Right atrium auricular region (tissue), 2 donors: ENCODE results near the gene PTGDR2. TPM values are rescaled to one million over a fixed set of nuclear protein-coding genes. Genes with fewer than 3 reads are reported as not detected.
"Not testable (repeated sequence)": the region's sequence is repeated elsewhere in the genome, so short reads cannot be mapped to it uniquely, and the experiment has no call there.

ENCODE experiments used
- DNase-seq: peaks from one replicate; pipeline ENCODE4 v3.0.0-alpha.2; 2019; ENCODE audit warnings: low spot score
- H3K27ac ChIP-seq, 2 donors: fragments of 200-600 bp; sonication (generic); 1 replicate in 1 of 2; 2 replicates in 1 of 2; pipeline ENCODE4 v1.5.1; 2016 to 2019
- H3K27me3 ChIP-seq, 2 donors: fragments of 200-600 bp; sonication (generic); one replicate each; pipeline versions ENCODE4 v1.5.1 to v1.6.0; 2017 to 2019
- H3K36me3 ChIP-seq: fragments of 200-600 bp; sonication (generic); one replicate; pipeline ENCODE4 v1.5.1; 2016
- H3K4me1 ChIP-seq, 2 donors: fragments of 200-600 bp; sonication (generic); one replicate each; pipeline versions ENCODE4 v1.5.1 to v1.6.0; 2017 to 2019
- H3K4me3 ChIP-seq, 2 donors: fragments of 200-600 bp; sonication (generic); 1 replicate in 1 of 2; 2 replicates in 1 of 2; pipeline ENCODE4 v1.5.1; 2017 to 2019; ENCODE audit warnings: mild to moderate bottlenecking in 1 of 2, moderate library complexity in 1 of 2
- H3K9me3 ChIP-seq, 2 donors: fragments of 200-600 bp; sonication (generic); one replicate each; pipeline ENCODE4 v1.5.1; 2019
- CTCF ChIP-seq, 2 donors: fragments of 200-600 bp; sonication (generic); IDR thresholded peaks; one replicate each; pipeline ENCODE4 v1.5.1; 2019; ENCODE audit warnings: antibody characterized with exemption in 2 of 2
- total RNA-seq, 2 donors: library from RNA; depleted of rRNA; stranded (reverse); fragments of >200 nt; gene quantifications; one replicate each; pipeline ENCODE4 v1.1.0, GENCODE V29; 2016

The PTGDR2 gene
- total RNA-seq, 2 donors from 2014 or later, result 1.3 TPM; not detected in 1

DNA sequence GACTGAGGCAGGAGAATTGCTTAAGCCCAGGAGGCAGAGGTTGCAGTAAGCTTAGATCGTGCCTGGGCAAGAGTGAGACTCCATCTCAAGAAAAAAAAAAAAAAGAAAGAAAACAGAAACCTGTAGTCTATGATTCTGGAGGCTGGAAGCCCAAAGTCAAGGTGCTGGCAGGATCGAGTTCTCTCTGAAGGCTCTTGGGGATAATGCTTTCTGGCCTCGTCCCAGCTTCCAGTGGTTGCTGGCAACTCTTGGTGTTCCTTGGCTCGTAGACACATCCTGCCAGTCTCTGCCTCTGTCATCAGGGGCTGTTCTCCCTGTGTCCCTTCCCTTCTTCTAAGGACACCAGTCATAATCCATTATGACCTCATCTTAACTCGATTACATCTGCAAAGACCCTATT lies 30.6 kb downstream of the PTGDR2 start:
- TF ChIP-seq CTCF (IDR thresholded peaks at IDR 0.05), result no peak
- H3K4me1 ChIP-seq, result no peaks in the 10 kb centered on the region
- no peaks in the 10 kb centered on the region for H3K27me3 ChIP-seq
- H3K27ac ChIP-seq, result no peak overlapping the region
- H3K4me3 ChIP-seq, result no peak overlapping the region
- DNase-seq, result no peak
- no peaks in the 10 kb centered on the region for H3K9me3 ChIP-seq
- no peaks in the 10 kb centered on the region for H3K36me3 ChIP-seq

DNA sequence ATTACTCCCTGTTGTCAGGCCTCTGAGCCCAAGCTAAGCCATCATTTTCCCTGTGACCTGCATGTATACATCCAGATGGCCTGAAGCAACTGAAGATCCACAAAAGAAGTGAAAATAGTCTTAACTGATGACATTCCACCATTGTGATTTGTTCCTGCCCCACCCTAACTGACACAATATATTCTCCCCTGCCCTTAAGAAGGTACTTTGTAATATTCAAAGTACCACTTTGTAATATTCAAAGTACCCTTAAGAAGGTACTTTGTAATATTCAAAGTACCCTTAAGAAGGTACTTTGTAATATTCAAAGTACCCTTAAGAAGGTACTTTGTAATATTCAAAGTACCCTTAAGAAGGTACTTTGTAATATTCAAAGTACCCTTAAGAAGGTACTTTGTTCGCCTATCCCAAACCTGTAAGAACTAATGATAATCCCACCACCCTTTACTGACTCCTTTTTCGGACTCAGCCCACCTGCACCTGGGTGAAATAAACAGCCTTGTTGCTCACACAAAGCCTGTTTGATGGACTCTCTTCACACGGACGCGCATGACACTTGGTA lies 31.9 kb downstream of the PTGDR2 start:
- not testable (repeated sequence) for H3K9me3 ChIP-seq, H3K27me3 ChIP-seq, H3K36me3 ChIP-seq, H3K4me3 ChIP-seq, H3K27ac ChIP-seq, DNase-seq, H3K4me1 ChIP-seq

DNA sequence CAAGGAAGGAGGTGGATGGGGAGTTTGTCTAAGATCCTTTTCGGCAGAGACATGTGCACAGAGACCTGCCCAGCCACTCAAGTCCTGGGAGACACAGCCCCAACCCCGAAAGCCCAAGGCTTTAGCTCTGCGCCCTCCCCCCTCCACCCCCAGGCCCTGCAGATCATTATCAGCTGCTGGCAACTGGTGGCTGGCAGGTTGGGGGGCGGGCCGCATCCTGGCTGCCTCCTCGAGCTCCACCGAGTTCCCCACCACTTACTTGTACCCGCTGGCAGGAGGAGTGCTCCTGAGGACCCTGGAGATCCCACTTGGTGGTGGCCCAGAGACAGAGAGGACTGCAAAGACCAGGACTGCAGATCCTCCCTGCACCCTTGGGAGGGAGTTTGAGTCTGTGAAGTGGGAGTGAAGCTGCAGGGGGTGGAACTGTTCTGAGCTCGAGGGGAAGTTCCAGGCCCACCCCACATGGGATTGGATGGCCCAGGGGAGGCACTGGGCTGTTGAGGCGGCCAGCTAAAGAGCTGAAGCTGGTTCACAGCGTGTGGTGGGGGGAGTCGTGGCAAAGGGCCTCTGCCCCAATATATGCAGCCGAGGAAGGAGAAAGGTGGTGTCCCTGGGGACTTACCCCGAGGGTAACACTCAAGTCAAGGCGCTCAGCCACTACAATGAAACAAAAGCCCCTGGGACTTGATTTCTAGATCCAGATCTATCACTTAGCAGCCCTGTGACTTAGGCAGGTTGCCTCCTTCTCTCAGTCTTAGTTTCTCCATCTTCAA lies 33.7 kb downstream of the PTGDR2 start:
- TF ChIP-seq CTCF (IDR thresholded peaks at IDR 0.05), result no peak
- H3K9me3 ChIP-seq, result peaks cover 0 to 4% of the 10 kb centered on the region in 2 donors
- H3K4me3 ChIP-seq, result no peak overlapping the region
- no peaks in the 10 kb centered on the region for H3K36me3 ChIP-seq
- no peak overlapping the region for H3K27ac ChIP-seq
- H3K27me3 ChIP-seq, result no peaks in the 10 kb centered on the region
- no peak for DNase-seq
- no peaks in the 10 kb centered on the region for H3K4me1 ChIP-seq

GRCh38 chr11:60818057-60818456 lies 37.7 kb downstream of the PTGDR2 start:
- H3K27ac ChIP-seq, result no peak overlapping the region
- no peak for DNase-seq
- no peaks in the 10 kb centered on the region for H3K4me1 ChIP-seq
- H3K27me3 ChIP-seq, result no peaks in the 10 kb centered on the region
- TF ChIP-seq CTCF (IDR thresholded peaks at IDR 0.05), result no peak
- no peaks in the 10 kb centered on the region for H3K36me3 ChIP-seq
- H3K9me3 ChIP-seq, result peaks cover 0 to 13% of the 10 kb centered on the region in 2 donors
- no peak overlapping the region for H3K4me3 ChIP-seq

GRCh38 chr11:60816590-60817157 lies 39.1 kb downstream of the PTGDR2 start:
- no peaks in the 10 kb centered on the region for H3K4me1 ChIP-seq
- H3K4me3 ChIP-seq, result no peak overlapping the region
- DNase-seq, result no peak
- no peak for TF ChIP-seq CTCF (IDR thresholded peaks at IDR 0.05)
- no peaks in the 10 kb centered on the region for H3K27me3 ChIP-seq
- peaks cover 0 to 13% of the 10 kb centered on the region in 2 donors for H3K9me3 ChIP-seq
- H3K27ac ChIP-seq, result no peak overlapping the region
- no peaks in the 10 kb centered on the region for H3K36me3 ChIP-seq

- Histone ChIP-seq H3K36me3 (no peaks in the 10 kb centered on the region), H3K27me3 (no peaks in the 10 kb centered on the region), H3K9me3 (peaks cover 0 to 13% of the 10 kb centered on the region in 2 donors), H3K4me1 (no peaks in the 10 kb centered on the region), H3K4me3 (no peak overlapping the region), H3K27ac (no peak overlapping the region)
- no peak for DNase-seq
- no peak for TF ChIP-seq CTCF (IDR thresholded peaks at IDR 0.05)
Observed at GRCh38 chr11:60814112-60814511, 41.6 kb downstream of the PTGDR2 start.
